GM12878 (cell line): ENCODE results near the gene NR1I2. TPM values are rescaled to one million over a fixed set of nuclear protein-coding genes. Genes with fewer than 3 reads are reported as not detected.

ENCODE experiments used
- ATAC-seq: fragments of 200-7000 bp; cut with Tn5 transposase; 3 replicates; pipeline ENCODE4 v1.9.1; 2020; ENCODE audit warnings: mild to moderate bottlenecking, moderate library complexity
- BruUV-seq: library from RNA; stranded (reverse); fragments of 400-500 nt; replicated peaks from 2 replicates; lab custom pipeline; 2021; lab: Mats Ljungman, UMichigan
- CTCF ChIA-PET: fragments of 300-600 bp; sonication (Branson Sonifier 250); formaldehyde crosslinking; extraction: SDS; loops from one replicate; lab custom pipeline; 2021; ENCODE audit warnings: inconsistent platforms; lab: Yijun Ruan, JAX
- POLR2A ChIA-PET: fragments of 350-600 bp; formaldehyde crosslinking; extraction: SDS; loops from one replicate; lab custom pipeline; 2021; ENCODE audit warnings: inconsistent platforms; lab: Charles Lee
- RAD21 ChIA-PET: fragments of 300-600 bp; sonication (Branson Sonifier 250); formaldehyde crosslinking; loops from one replicate; lab custom pipeline; 2023; ENCODE audit warnings: antibody characterized with exemption; ENCODE audit not compliant: unreplicated experiment; lab: Charles Lee
- SMC1A ChIA-PET: fragments of 300-600 bp; sonication (Branson Sonifier 250); formaldehyde crosslinking; loops from one replicate; lab custom pipeline; 2023; ENCODE audit not compliant: unreplicated experiment, uncharacterized antibody; lab: Charles Lee
- DNase-seq: peaks from one replicate; pipeline ENCODE4 v3.0.0-alpha.2; 2011; ENCODE audit warnings: low read depth, low spot score
- FAIRE-seq: peaks from 3 replicates; lab custom pipeline; 2011; peaks lifted over from hg19 to GRCh38; lab: Jason Lieb, UNC
- H2AFZ ChIP-seq: 2 replicates; pipeline ENCODE4 v1.6.0; 2011; ENCODE audit warnings: low read depth, low read length, control low read depth; ENCODE audit not compliant: control insufficient read depth
- H3K27ac ChIP-seq: 2 replicates; pipeline ENCODE4 v1.5.1; 2011; ENCODE audit warnings: control low read depth; ENCODE audit not compliant: control insufficient read depth, insufficient read depth
- H3K27me3 ChIP-seq, 2 experiments: replicated peaks in 1 of 2; 2 replicates each; pipeline versions ENCODE4 v1.6.0 to v1.6.1; 2011; ENCODE audit warnings: low read length in 1 of 2; ENCODE audit not compliant: control insufficient read depth in 2 of 2, insufficient read depth in 2 of 2
- H3K36me3 ChIP-seq, 2 experiments: 2 replicates each; pipeline ENCODE4 v1.5.1; 2011; ENCODE audit warnings: low read length in 1 of 2; ENCODE audit not compliant: control insufficient read depth in 2 of 2, insufficient read depth in 2 of 2
- H3K4me1 ChIP-seq: 2 replicates; pipeline ENCODE4 v1.6.1; 2011; ENCODE audit warnings: mild to moderate bottlenecking, low read length, moderate library complexity, mixed read lengths; ENCODE audit not compliant: control insufficient read depth, insufficient read depth
- H3K4me2 ChIP-seq: 2 replicates; pipeline ENCODE4 v1.6.0; 2011; ENCODE audit warnings: control low read depth; ENCODE audit not compliant: control insufficient read depth, insufficient read depth
- H3K4me3 ChIP-seq: fragments of 200-600 bp; sonication (generic); 2 replicates; pipeline ENCODE4 v1.5.1; 2016
- H3K79me2 ChIP-seq: 2 replicates; pipeline ENCODE4 v1.6.0; 2011; ENCODE audit warnings: low read length; ENCODE audit not compliant: control insufficient read depth, insufficient read depth
- H3K9ac ChIP-seq: 2 replicates; pipeline ENCODE4 v1.8.0; 2011; ENCODE audit warnings: low read length, control low read depth, mixed read lengths; ENCODE audit not compliant: control insufficient read depth, insufficient read depth
- H3K9me3 ChIP-seq: replicated peaks from 3 replicates; pipeline ENCODE4 v1.5.1; 2011; ENCODE audit warnings: mild to moderate bottlenecking, low read length; ENCODE audit not compliant: control insufficient read depth, insufficient read depth
- H4K20me1 ChIP-seq: 2 replicates; pipeline ENCODE4 v1.6.0; 2011; ENCODE audit not compliant: control insufficient read depth, insufficient read depth
- BCL11A ChIP-seq: IDR thresholded peaks from 2 replicates; pipeline ENCODE4 v1.6.1; 2011; ENCODE audit warnings: low read depth, low read length
- BRCA1 ChIP-seq: IDR thresholded peaks from 2 replicates; pipeline ENCODE4 v1.6.1; 2011; ENCODE audit warnings: low read depth, low read length, improper control_type of control experiment
- CHD2 ChIP-seq: IDR thresholded peaks from 2 replicates; pipeline ENCODE4 v1.6.1; 2011; ENCODE audit warnings: low read depth, low read length, improper control_type of control experiment, borderline replicate concordance
- CREM ChIP-seq: IDR thresholded peaks from 2 replicates; pipeline ENCODE4 v1.6.1; 2014; ENCODE audit warnings: antibody characterized with exemption, low read depth
- HDAC2 ChIP-seq: fragments of 200-600 bp; sonication (generic); IDR thresholded peaks from 2 replicates; pipeline ENCODE4 v1.6.1; 2017
- NBN ChIP-seq: fragments of 450-650 bp; IDR thresholded peaks from 2 replicates; pipeline ENCODE4 v1.6.1; 2016
- PAX5 ChIP-seq: IDR thresholded peaks from 2 replicates; pipeline ENCODE4 v1.6.1; 2011; ENCODE audit warnings: low read depth, low read length, borderline replicate concordance
- POLR2A ChIP-seq: IDR thresholded peaks from 2 replicates; pipeline ENCODE4 v1.6.1; 2011; ENCODE audit warnings: low read depth, mild to moderate bottlenecking, low read length
- RUNX3 ChIP-seq: IDR thresholded peaks from 2 replicates; pipeline ENCODE4 v1.6.1; 2012; ENCODE audit warnings: low read length, inconsistent platforms
- SUPT20H ChIP-seq: IDR thresholded peaks from 2 replicates; pipeline ENCODE4 v1.6.1; 2011; ENCODE audit warnings: low read depth, mild to moderate bottlenecking, low read length, moderate library complexity, borderline replicate concordance; ENCODE audit not compliant: control insufficient read depth
- TAF1 ChIP-seq: IDR thresholded peaks from 2 replicates; pipeline ENCODE4 v1.6.1; 2011; ENCODE audit warnings: mild to moderate bottlenecking, low read depth, low read length, borderline replicate concordance
- TCF12 ChIP-seq: IDR thresholded peaks from 2 replicates; pipeline ENCODE4 v1.6.1; 2011; ENCODE audit warnings: low read depth, mild to moderate bottlenecking, low read length
- WRNIP1 ChIP-seq: IDR thresholded peaks from 2 replicates; pipeline ENCODE4 v1.6.1; 2011; ENCODE audit warnings: low read depth, low read length, improper control_type of control experiment, borderline replicate concordance
- ZNF217 ChIP-seq: fragments of 450-650 bp; IDR thresholded peaks from 2 replicates; pipeline ENCODE4 v1.6.1; 2017; ENCODE audit warnings: antibody characterized with exemption, mild to moderate bottlenecking
- WGBS: methylation state at CpG from one replicate; pipeline ENCODE4 v1.1.6; 2016; ENCODE audit warnings: low lambda C conversion rate; ENCODE audit not compliant: insufficient replicate concordance, insufficient coverage; ENCODE audit errors: missing lambda C conversion rate; 5-methylcytosine and 5-hydroxymethylcytosine counted together
- in situ Hi-C: fragments of 300-500 bp; cut with MboI; formaldehyde crosslinking; loops from 9 replicates; pipeline ENCODE4 v1.14.3; 2018; ENCODE audit warnings: mixed read lengths
- intact Hi-C: fragments of 100-400 bp; cut with micrococcal nuclease; formaldehyde crosslinking; loops from one replicate; pipeline ENCODE4 v1.14.2; 2022; ENCODE audit not compliant: unreplicated experiment
- polyA plus RNA-seq, 11 experiments: library from polyadenylated mRNA; depleted of rRNA in 4 of 11; unstranded in 6 of 11; stranded (reverse) in 5 of 11; fragments of >200 nt; fragmentation: Nextera tagmentation in 4 of 11; fragmentation: Illumina TruSeq in 1 of 11; extraction: Ambion mirVana in 4 of 11; extraction: Trizol in 1 of 11; gene quantifications; 1 replicate in 1 of 11; 2 replicates in 10 of 11; pipeline versions ENCODE4 v1.2.1 to v1.2.3, GENCODE V29; 2011 to 2016; ENCODE audit warnings: inconsistent platforms in 2 of 11, missing spikeins in 2 of 11, low read depth in 1 of 11
- total RNA-seq, 4 experiments: library from RNA; depleted of rRNA in 3 of 4; stranded (reverse); fragments of >200 nt in 3 of 4; fragmentation: Illumina TruSeq in 1 of 4; extraction: Trizol in 1 of 4; gene quantifications; 2 replicates each; pipeline versions ENCODE4 v1.2.1 to v1.2.3, GENCODE V29; 2013 to 2021
- TF ChIP-seq, protein P1 (sequence below): fragments of 450-650 bp; formaldehyde crosslinking; IDR thresholded peaks from 2 replicates; pipeline ENCODE4 v1.4.0; 2022; ENCODE audit warnings: mild to moderate bottlenecking, moderate library complexity
- TF ChIP-seq, protein P2 (sequence below): IDR thresholded peaks from 2 replicates; pipeline ENCODE4 v1.6.1; 2011; ENCODE audit warnings: borderline replicate concordance, low read depth, mild to moderate bottlenecking, moderate library complexity, mixed read lengths, low read length; ENCODE audit not compliant: insufficient read depth; ENCODE audit errors: extremely low read length

The NR1I2 gene
- total and polyA plus RNA-seq, 10 of the 15 experiments (the other 5 are each of a cell fraction or from before 2014, with no cell fraction given), result 0.03 to 1.0 (median 0.39) TPM

DNA sequence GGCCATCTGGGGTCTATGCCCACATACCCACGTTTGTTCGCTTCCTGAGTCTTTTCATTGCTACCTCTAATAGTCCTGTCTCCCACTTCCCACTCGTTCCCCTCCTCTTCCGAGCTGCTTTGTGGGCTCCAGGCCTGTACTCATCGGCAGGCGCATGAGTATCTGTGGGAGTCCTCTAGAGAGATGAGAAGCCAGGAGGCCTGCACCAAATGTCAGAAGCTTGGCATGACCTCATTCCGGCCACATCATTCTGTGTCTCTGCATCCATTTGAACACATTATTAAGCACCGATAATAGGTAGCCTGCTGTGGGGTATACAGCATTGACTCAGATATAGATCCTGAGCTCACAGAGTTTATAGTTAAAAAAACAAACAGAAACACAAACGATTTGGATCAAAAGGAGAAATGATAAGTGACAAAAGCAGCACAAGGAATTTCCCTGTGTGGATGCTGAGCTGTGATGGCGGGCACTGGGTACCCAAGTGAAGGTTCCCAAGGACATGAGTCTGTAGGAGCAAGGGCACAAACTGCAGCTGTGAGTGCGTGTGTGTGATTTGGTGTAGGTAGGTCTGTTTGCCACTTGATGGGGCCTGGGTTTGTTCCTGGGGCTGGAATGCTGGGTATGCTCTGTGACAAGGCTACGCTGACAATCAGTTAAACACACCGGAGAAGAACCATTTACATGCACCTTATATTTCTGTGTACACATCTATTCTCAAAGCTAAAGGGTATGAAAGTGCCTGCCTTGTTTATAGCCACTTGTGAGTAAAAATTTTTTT, 35.9 kb downstream of the NR1I2 start:
- ChIA-PET POLR2A (no interaction called here), CTCF (interaction anchor here (0.6 to 3.5 kb wide), 4 partner anchors 9 to 276 kb away, joined by 3 to 15 read pairs (median 7); no protein-coding TSS in a partner anchor), RAD21 (no interaction called here), SMC1A (interaction anchor here (1.6 to 1.7 kb wide), 2 partner anchors 8 to 13 kb away, joined by 4 to 7 read pairs; no protein-coding TSS in a partner anchor)
- FAIRE-seq (no peak), DNase-seq (no peak), ATAC-seq (no peak)
- no peaks in the 10 kb centered on the region; a peak in 1 of 4 replicates for H3K36me3 ChIP-seq
- H3K4me2 ChIP-seq, result no peak overlapping the region
- no peaks in the 10 kb centered on the region for H3K4me1 ChIP-seq
- H3K27me3 ChIP-seq, result no peaks in the 10 kb centered on the region
- no peaks in the 10 kb centered on the region for H3K79me2 ChIP-seq
- no TSS peak for BruUV-seq
- TF ChIP-seq HDAC2, result no peak
- TF ChIP-seq NBN, result no peak
- TF ChIP-seq BCL11A, result no peak
- no peak for TF ChIP-seq BRCA1
- no peak for TF ChIP-seq POLR2A
- TF ChIP-seq CREM, result no peak
- no peak for TF ChIP-seq RUNX3
- no peak for TF ChIP-seq CHD2
- no peak for TF ChIP-seq PAX5
- TF ChIP-seq WRNIP1, result no peak
- TF ChIP-seq SUPT20H, result no peak
- TF ChIP-seq, protein P1, sequence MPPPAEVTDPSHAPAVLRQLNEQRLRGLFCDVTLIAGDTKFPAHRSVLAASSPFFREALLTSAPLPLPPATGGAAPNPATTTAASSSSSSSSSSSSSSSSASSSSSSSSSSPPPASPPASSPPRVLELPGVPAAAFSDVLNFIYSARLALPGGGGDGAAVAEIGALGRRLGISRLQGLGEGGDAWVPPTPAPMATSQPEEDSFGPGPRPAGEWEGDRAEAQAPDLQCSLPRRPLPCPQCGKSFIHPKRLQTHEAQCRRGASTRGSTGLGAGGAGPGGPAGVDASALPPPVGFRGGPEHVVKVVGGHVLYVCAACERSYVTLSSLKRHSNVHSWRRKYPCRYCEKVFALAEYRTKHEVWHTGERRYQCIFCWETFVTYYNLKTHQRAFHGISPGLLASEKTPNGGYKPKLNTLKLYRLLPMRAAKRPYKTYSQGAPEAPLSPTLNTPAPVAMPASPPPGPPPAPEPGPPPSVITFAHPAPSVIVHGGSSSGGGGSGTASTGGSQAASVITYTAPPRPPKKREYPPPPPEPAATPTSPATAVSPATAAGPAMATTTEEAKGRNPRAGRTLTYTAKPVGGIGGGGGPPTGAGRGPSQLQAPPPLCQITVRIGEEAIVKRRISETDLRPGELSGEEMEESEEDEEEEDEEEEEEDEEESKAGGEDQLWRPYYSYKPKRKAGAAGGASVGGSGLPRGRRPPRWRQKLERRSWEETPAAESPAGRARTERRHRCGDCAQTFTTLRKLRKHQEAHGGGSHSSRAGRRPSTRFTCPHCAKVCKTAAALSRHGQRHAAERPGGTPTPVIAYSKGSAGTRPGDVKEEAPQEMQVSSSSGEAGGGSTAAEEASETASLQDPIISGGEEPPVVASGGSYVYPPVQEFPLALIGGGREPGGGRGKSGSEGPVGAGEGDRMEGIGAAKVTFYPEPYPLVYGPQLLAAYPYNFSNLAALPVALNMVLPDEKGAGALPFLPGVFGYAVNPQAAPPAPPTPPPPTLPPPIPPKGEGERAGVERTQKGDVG (CRISPR knock-in tag), result no peak
- no peak for TF ChIP-seq TAF1
- TF ChIP-seq TCF12, result no peak
- TF ChIP-seq, protein P2, sequence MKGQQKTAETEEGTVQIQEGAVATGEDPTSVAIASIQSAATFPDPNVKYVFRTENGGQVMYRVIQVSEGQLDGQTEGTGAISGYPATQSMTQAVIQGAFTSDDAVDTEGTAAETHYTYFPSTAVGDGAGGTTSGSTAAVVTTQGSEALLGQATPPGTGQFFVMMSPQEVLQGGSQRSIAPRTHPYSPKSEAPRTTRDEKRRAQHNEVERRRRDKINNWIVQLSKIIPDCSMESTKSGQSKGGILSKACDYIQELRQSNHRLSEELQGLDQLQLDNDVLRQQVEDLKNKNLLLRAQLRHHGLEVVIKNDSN, result no peak
- TF ChIP-seq ZNF217, result no peak
- in situ Hi-C loops (no loop called here), intact Hi-C loops (no loop called here)
- H2AFZ ChIP-seq, result no peak overlapping the region
- 63% methylated on average over 13 of the region's 13 CpGs for WGBS
- no peak overlapping the region for H3K27ac ChIP-seq
- H3K9ac ChIP-seq, result no peak overlapping the region
- no peaks in the 10 kb centered on the region for H3K9me3 ChIP-seq
- no peak overlapping the region for H3K4me3 ChIP-seq
- no peaks in the 10 kb centered on the region for H4K20me1 ChIP-seq
